Measurements from ENCODE around the gene DIS3L2.
"Not testable (repeated sequence)": the region's sequence is repeated elsewhere in the genome, so short reads cannot be mapped to it uniquely, and the experiment has no call there.

DIS3L2 gene

DNA sequence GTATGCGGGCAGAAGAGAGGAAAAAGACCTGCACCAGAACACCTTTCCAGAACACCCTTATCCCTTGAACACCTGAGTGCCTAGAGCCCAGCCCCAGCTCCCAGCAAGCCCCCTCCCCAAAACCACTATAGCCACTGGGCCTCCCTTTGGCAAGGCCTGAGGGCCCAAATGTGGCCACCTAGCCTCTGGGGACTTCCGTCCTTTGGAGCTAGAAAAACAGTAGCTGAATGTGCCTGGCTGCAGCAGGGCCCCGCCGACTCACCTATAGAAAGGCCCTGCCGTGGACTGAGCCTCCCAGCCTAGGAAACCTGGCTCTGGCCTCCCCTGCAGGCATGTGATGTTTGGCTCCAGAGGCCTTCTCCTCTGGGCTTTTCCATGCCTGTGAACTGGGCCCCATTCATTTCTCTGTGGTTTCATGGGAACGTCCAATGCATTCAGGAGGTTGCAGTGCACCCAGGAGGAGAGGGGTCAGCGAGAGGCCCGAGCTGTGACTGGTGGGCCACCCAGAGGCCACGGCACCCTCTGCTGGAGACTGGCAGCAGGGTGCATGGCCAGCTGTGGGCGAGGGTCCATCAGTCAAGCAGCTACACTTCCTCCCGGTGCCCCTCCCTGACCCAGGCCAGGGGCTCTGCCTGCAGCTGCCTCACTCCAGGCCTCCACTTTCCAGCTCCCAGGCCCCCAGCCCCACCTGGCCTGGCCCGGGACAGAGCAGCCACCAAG is 401.7 kb downstream of the DIS3L2 start:
- not testable (repeated sequence) for DNase-seq

DNA sequence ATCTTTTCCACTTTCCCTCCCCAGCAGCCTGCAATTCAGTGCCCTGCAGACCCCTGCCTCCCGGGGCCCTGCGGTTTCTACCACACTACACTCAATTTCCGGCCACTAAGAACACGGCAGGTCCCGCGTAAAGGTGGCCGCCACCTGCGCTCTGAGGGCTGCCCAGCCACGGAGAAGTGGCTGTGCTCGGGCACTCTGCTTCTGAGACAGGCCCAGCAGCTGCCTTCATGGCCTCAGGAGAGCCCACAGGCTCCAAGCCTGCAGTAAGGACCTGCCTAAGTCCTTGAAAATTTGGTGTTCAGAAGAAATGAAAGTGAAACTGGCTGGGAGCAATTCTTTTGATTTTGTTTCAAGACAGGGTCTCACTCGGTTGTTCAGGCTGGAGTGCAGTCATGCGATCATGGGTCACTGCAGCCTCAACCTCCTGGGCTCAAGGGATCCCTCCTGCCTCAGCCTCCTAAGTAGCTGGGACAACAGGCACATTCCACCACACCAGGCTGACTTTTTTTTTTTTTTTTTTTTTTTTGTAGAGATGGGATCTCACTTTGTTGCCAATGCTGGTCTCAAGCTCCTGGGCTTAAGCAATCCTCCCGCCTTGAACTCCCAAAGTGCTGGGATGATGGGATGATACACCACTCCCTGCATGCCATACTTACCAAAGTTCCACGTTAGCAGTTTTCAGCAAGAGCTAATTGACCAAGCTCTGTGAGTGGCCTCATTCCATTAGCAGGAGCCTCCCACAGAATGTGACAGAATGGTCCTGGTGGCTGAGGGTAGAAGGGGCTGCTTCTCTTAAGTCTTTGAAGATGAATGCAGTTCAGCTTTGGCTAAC is 402.5 kb downstream of the DIS3L2 start:
- DNase-seq: no peak

DNA sequence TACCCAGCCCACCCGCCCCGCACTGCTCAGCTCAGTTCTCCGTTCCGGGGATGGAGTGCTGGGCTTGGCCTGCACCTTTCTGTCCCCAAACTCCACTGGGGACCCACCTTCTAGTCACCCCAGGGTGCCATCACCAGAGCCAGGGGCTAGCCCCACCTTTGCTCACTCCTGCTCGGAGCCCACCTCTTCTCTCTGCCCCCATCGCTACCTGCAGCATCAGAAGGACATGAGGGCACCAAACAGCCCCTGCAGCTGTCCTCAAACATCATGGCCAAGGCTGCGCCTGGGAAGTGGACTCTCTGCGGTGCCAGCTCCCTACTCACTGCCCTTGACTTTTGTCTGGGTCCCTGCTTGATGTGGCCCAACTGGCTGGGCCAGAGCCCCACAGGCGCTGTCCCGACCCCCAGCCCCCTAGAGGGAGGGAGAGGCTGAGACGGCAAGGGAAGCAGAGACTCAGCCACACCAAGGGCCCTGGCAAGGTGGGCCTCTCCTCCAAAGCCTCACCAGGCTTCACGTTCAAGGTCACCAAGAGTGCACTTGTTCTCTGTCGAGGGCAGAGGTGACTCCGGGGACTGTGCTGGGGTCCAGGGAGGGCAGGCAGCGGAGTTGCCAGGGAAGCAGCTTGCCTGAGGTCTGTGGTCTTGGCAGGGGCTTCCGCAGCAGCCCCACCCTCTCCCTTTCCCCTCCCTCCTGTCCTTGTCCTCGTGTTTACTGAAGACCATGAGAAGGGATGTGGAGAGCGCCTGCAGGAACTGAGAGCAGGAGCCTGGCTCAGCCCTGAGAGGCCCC is 403.5 kb downstream of the DIS3L2 start:
- not testable (repeated sequence) for DNase-seq

DNA sequence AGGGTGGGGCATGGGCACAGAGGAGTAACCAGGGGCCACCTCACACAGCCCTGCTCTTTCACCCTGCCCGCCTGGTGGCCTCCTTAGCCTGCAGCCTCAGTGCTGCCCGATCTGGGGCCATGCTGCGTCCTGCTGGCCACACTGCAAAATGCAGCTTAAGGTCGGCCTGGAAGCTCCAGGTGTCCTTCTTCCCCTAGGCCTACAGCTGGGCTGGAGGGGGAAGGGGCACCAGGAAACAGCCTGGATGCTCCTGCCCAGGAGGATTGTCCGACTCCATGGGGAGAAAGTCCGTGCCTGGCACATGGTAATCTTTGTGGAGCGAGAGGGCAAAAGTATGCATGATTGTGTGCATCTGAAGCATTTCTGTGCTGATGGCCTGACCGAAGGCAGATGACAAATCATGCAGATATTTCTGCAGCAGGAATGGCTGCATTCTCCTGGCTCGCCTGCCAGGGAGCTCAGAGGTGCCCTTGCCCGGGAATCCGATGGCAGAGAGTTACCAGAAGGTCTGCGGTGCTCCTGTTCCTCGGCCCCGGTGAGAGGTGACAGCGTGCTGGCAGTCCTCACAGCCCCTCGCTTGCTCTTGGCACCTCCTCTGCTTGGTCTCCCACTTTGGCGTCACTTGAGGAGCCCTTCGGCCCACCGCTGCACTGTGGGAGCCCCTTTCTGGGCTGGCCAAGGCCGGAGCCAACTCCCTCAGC is 404.3 kb downstream of the DIS3L2 start:
- no peak for DNase-seq

DNA sequence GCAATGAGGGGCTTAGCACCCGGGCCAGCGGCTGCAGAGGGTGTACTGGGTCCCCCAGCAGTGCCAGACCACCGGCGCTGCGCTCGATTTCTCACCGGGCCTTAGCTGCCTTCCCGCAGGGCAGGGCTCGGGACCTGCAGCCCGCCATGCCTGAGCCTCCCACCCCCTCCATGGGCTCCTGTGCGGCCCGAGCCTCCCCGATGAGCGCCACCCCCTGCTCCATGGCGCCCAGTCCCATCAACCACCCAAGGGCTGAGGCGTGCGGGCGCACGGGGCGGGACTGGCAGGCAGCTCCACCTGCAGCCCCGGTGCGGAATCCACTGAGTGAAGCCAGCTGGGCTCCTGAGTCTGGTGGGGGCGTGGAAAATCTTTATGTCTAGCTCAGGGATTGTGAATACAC is 404.9 kb downstream of the DIS3L2 start:
- not testable (repeated sequence) for DNase-seq

DNA sequence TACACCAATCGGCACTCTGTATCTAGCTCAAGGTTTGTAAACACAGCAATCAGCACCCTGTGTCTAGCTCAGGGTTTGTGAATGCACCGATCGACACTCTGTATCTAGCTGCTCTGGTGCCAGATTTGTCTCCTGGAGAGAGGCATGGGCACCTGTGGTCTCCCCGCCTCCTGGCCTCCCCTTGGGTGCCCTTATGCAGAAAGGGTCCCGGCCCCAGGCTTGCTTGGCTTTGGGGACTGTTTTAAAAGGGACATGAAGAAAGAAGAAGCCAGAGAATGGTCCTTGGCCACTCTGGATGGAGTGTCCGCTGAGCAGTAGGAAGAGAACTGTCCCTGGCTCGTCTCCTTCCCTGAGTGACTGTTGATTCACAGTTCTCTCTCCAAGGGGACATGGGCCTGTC is 405.5 kb downstream of the DIS3L2 start:
- no peak for DNase-seq

DNA sequence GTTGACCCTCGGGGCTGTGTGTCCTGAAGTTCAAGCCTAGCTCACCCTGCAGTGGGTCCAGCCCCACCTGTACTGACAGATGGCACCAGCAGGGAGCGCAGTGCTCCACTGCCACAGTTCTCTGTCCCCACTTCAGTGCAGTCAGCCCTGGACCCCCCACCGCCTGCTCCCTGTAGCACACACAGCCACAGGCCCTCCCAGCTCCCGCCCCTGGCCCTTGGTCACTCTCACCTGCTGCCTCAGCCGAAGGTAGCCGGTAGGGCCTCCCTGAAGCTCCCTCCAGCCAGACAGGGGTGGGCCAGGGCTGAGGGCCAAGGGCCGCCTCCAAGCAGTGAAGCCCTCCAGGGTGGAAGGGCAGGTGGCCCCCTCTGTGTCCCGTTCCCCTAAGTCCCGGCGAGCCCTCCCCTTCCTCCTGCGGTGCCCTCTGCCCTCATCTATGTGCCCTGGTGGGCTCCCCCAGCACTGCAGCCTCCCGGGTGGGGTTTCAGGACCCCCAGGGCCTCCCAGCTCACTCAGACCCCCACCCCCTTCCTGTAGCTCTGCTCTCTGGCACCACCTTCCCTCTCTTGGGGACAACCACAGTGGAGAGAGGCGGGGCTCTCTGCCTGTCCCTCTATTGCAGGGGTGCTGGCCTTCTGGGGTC is 406.2 kb downstream of the DIS3L2 start:
- DNase-seq: no peak

DNA sequence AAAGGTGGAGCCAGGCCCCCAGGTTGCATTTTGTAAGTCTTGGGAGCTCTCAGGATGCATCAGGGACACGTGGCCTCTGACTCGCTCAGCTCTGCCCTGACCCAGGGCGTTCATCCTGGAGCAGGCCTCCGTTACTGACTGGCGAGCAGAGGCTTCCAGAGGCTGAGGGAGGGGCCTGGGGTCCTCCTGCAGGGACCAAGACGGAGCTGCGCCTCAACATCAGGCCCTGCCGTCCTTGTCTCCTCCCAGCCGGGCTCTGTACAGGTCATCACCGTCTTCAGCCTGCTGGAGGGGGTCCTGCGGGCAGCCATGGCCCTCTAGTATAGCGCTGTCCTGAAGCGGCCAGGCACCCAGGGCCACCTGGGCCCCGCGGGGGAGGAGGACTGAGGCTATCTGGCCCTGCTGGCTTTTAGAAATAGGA is 406.8 kb downstream of the DIS3L2 start:
- DNase-seq: no peak

DNA sequence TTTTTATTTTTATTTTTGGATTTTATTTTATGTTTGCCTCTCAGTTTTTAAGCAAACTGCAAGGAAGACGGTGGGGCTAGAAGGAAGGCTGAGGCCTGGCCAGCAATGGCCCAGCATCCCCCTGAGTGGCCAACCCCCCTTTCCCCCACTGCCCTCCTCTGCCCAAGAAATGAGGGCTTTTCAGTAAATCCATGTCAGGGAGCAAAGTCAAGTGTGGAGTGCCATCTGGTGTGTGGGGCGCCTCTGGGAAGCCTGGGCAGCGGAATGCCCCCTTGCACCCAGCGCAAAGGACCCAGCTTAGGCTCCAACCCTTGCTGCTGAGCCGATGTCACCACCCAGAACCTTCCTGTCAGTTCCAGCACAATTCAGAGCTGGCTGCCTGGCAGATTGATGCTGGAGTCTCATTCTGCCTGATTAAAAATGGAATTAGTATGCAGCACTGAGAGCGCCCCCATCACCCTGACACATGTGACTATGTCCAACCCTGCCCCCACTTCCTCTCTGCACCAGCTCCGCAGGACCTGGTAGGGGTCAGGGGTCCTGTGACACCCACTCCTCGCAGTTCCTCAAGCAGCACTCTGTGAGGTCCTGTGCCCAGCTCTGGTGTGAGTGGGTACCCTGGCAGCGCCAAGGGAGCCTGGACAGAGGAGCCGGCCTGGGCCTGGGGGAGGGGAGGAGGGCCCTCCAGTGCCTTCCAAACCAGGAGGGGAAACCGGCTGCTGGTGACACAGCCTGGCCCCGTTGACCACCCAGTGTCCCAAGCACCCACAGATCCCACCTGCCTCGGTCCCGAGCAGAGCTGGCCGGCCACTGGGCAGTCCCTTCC is 407.8 kb downstream of the DIS3L2 start:
- DNase-seq: no peak

DNA sequence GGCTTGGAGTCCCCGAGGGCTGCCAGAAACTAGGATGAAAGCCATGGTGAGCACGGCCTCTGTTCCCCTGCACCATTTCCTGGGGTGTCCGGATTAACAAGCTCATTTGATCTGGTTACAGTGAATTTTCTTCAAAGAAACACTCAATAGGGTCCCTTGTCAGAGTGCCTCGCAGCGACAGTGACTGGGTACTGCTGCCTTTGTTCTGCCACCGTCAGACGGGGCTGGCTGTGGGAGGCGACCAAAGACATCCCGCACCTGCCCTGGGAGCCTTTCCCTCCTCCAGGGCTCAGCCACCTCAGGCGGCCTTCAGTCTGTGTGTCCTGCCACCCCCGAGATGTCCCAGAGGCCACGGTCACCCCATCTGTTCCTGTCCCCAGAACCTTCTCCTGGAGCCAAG is 408.5 kb downstream of the DIS3L2 start:
- DNase-seq: not testable (repeated sequence)

DNA sequence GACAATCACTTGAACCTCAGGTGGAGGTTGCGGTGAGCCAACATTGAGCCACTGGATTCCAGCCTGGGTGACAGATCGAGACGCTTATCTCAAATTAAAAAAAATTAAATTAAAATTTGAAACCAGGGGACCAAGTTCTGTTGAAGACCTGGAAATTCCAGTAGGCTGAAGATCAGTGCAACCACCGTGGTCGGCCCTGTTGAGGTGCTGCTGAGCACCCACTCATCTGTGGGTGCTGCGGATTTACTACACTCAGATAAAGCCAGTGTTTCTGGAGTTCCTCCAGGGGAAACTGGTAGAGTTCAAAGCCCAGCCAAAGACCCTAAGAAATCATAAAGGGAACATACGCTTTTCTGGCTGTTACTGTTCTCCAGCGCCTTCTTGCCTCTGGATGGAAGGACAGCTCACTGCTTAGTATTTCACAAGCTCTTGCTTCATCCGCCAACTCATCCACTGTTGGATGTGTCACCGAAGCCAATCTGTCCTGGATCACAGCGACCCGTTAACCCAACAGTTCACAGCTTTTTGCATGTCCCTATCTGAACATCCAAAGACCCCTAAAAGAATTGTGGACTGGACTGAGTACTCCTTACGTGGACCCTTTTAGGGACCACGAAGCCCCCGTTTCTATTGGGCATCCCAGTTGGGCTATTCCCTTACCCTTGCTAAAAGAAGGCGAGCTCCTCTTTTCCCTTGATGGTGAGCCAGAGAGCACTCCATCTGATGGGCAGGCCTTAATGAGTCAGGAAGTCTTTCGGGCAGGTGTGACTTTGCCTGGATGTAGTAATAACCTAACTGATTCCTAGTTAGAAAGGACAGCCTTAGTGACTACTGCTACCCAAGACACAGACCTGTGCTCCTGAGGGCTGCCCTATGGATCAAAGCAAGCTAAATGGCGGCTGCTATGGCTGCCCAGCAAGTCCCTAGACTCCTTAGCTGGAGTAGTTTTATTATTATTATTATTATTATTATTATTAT is 411.0 kb downstream of the DIS3L2 start:
- DNase-seq: no peak

DNA sequence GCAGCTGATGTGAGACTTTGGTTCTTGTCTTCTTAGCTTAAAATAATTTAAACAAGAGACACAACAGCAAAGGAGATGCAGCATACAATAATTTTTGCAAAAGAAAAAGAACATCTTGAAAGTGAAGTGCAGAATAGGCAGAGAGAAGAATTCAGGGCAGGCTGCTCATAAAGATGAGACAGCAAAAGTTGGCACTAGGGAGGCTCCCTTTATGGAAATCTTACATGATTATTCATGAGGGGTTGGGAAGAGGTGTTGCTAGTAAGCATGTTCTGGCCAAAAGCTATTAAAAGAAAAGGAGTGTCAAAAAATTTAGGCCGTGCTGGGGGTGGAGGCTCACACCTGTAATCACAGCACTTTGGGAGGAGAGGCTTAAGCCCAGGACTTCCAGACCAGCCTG is 412.8 kb downstream of the DIS3L2 start:
- DNase-seq: no peak

DNA sequence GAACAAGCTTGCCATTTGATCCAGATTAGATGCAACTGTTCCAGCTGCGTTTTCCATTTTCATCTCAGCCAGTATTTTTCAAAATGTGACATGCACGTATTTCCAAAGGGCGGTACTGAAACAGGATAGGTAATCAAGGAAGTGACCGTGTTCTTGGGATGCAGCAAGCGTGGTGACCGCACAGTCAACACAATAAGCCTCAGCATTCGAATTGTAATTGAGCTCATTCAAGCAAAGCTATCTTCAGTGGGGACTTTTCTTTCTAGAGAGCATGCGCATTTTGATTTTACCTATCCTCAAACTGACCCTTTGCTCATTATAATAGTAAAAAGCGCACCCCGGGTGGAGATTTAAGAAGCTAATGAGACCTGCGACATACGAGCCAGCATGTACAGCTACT is 413.7 kb downstream of the DIS3L2 start:
- no peak for DNase-seq

DNA sequence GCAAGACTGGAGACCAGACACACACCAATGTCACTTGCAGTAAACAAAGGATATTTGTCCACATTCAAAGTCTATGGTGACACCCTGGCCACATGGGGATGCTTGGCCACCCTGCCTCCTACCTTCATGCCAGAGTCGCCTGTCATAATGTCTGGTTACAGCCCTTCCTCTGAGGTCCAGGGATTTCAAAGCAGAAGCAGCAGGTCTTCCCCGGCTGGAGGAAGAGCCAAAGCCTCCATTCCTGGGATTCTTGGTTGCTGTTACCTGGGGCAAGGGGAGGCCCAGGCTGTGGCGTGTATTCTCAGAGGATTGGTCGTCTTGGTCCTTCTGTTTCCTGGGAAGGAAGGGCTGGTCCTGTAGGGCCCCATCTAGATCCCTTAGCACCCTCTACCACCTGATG is 414.7 kb downstream of the DIS3L2 start:
- DNase-seq: no peak

DNA sequence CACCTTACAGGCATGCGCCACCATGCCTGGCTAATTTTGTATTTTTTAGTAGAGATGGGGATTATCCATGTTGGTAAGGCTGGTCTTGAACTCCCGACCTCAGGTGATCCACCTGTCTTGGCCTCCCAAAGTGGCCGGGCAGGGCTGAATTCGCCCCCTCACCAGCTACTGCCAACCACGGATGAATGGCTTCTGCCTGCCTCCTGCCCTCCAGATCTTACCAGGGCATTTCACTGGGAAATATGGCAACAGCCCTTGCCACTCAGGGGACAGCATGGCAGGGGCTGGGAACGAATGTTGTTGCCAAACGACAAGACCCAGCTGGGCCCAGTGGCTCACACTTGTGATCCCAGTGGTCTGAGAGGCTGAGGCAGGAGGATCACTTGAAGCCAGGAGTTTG is 415.2 kb downstream of the DIS3L2 start:
- DNase-seq: no peak

DNA sequence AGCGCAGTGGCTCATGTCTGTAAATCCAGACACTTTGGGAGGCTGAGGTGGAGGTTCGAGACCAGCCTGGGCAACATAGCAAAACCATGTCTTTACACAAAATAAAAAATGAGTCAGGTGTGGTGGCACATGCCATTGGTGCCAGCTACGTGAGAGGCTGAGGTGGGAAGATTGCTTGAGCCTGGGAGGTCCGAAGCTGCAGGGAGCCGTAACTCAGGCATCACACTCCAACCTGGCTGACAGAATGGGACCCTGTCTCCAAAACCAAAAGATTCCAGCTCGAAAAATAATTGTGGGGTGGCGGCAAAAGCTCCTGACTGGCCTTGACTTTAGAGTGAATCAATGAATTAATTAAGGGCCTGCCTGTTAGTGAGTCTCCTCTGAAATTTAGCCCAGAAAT is 415.8 kb downstream of the DIS3L2 start:
- no peak for DNase-seq

DNA sequence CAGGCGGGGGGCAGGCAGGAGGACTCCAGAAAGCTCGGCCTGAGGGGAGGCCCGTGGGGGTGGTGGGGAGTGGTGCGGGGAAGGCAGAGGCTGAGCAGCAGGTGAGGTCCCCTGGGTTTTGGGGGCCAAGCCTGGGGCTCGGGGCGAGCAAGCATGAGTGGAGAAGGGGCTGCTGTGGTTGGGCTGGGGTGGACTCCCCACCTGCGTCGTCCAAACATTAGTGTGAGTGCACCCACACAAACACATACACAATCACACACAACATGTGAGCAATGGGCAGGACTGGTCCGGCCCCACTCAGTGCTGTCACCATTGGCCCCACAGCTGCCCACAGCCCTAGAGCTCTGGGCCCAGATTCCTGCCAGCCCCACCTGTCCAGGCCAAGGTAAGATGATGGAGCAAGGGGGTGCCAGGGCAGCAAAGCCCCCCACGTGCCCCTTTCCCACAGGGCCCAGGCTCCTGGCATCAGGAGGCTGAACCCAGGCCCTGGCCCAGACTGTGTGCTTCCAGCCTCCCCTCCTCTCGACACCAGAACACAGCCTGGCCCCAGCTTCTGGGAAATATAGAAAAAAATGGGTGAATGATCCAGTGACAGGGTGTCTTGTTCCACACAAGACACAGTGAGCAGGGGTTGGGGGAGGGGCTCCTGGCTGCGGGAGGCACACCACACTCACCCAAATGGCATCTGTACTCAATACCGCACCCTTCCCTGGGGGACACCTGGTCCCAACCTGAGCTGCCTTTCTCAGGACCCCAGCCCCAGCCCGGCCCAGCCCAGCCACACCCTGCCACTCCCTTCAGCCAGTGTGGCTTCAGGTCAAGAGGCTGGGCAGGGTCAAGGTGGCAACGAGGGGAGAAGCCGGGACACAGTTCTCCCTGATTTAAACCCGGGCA is 416.6 kb downstream of the DIS3L2 start:
- no peak for DNase-seq

DNA sequence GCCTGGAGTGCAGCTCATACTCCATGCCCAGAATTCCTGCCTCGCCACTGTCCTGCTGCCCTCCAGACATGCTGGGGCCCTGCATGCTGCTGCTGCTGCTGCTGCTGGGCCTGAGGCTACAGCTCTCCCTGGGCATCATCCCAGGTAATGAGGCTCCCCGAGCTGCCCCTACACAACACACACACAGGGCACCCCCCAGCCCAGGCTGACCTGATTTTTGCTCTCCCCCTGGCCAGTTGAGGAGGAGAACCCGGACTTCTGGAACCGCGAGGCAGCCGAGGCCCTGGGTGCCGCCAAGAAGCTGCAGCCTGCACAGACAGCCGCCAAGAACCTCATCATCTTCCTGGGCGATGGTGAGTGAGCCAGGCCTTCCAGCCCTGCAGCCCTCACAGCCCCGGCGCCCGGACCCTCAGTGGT is 417.2 kb downstream of the DIS3L2 start, which contains the start of gene ALPP:
ALPP (plus strand) TSS at position 17 of the 417 bp plus-strand sequence; CDS start at position 69, 52 bp downstream.
- not testable (repeated sequence) for DNase-seq

Measured in activated CD4-positive, CD25-positive, alpha-beta regulatory T cell (primary cell).